Lung (tissue), 12 donors: ENCODE measurements around the gene CDC42EP1. TPM values are rescaled to one million over a fixed set of nuclear protein-coding genes. Genes with fewer than 3 reads are reported as not detected.
"Not testable (repeated sequence)": the region's sequence is repeated elsewhere in the genome, so short reads cannot be mapped to it uniquely, and the experiment has no call there.

Experiments used
- ATAC-seq: fragments of 200-7000 bp; cut with Tn5 transposase; one replicate; pipeline ENCODE4 v1.9.1; 2020; ENCODE audit warnings: moderate number of reproducible peaks; ENCODE audit not compliant: insufficient read depth, low FRiP score
- DNase-seq, 3 donors: peaks; one replicate each; pipeline ENCODE4 v3.0.0-alpha.2; 2013 to 2017
- H3K27ac ChIP-seq, 2 donors: one replicate each; pipeline ENCODE4 v1.5.1; 2013; ENCODE audit warnings: mild to moderate bottlenecking in 2 of 2, moderate library complexity in 2 of 2, control low read depth in 1 of 2, inconsistent platforms in 1 of 2, low read depth in 1 of 2, low read length in 1 of 2
- H3K27me3 ChIP-seq, 3 donors: one replicate each; pipeline ENCODE4 v1.5.1; 2013; ENCODE audit warnings: low read length in 2 of 3; ENCODE audit not compliant: control insufficient read depth in 3 of 3, insufficient read depth in 3 of 3
- H3K36me3 ChIP-seq, 4 donors: one replicate each; pipeline ENCODE4 v1.5.1; 2013; ENCODE audit warnings: low read length in 4 of 4, mild to moderate bottlenecking in 1 of 4, moderate library complexity in 1 of 4; ENCODE audit not compliant: control insufficient read depth in 4 of 4, insufficient read depth in 4 of 4
- H3K4me1 ChIP-seq, 5 donors: one replicate each; pipeline ENCODE4 v1.5.1; 2013; ENCODE audit warnings: low read length in 5 of 5, mild to moderate bottlenecking in 2 of 5, moderate library complexity in 1 of 5; ENCODE audit not compliant: control insufficient read depth in 5 of 5, insufficient read depth in 5 of 5
- H3K4me3 ChIP-seq: one replicate; pipeline ENCODE4 v1.5.1; 2013; ENCODE audit warnings: mild to moderate bottlenecking, control low read depth, moderate library complexity
- H3K9ac ChIP-seq, 2 donors: one replicate each; pipeline ENCODE4 v1.5.1; 2013; ENCODE audit warnings: low read length in 2 of 2, control low read depth in 1 of 2; ENCODE audit not compliant: insufficient read depth in 1 of 2
- H3K9me3 ChIP-seq, 4 donors: one replicate each; pipeline ENCODE4 v1.5.1; 2013; ENCODE audit warnings: low read length in 3 of 4, mild to moderate bottlenecking in 1 of 4, moderate library complexity in 1 of 4; ENCODE audit not compliant: control insufficient read depth in 4 of 4, insufficient read depth in 3 of 4
- CTCF ChIP-seq: IDR thresholded peaks from 2 replicates; pipeline ENCODE4 v1.5.1; 2012; ENCODE audit warnings: mild to moderate bottlenecking; ENCODE audit errors: control extremely low read depth, extremely low read depth
- WGBS, 2 donors: extraction: QIAGEN DNeasy Blood & Tissue Kit; methylation state at CpG; one replicate each; pipeline ENCODE4 v1.1.7; 2013; 5-methylcytosine and 5-hydroxymethylcytosine counted together
- polyA plus RNA-seq, 2 donors: library from polyadenylated mRNA; stranded (reverse); fragments of 200-250 nt; gene quantifications; one replicate each; pipeline ENCODE4 v1.2.1, GENCODE V29; 2013
- total RNA-seq, 2 donors: library from RNA; depleted of rRNA in 1 of 2; stranded (reverse); fragments of >200 nt in 1 of 2; gene quantifications; one replicate each; pipeline ENCODE4 v1.2.1, GENCODE V29; 2014 to 2021
- donor health status: control.
- donor health status: control.
- donor health status: Bipolar disorder and iron deficiency.
- donor health status: healthy.
- donor health status: DM: yes; HTN: yes; CAD: no.

The CDC42EP1 gene
- total and polyA plus RNA-seq, 4 donors, result 23.9 to 77.0 (median 51.9) TPM

DNA sequence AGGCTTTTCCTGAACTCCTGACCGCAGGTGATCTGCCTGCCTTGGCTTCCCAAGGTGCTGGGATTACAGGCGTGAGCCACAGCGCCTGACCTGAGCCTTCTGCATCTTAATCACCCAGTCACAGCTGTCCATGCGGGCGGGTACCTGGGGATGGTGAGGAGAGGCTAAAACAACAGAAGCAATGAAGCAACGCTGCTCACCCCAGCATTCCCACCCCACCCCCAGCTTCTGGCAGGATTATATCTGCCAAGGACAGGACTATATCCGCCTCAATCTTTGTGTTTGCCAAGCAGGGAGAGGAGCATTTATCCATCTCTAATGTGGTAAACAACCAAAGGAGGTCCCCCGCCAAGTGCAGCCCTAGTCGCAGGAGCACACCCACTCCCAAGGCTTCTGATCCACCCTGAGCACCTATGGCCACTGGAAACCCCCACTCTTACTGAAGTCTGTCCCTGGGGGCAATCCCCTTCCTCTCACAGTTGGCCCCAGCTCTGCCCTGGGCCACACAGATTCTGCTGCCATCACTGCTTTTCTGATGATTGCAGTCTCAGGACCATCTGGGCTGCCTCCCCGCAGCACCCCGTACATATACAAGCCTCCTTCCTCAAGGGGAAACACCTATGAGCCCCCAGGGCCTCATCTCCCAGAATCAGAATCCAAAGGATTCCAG is 28.4 kb downstream of the CDC42EP1 start:
- H3K4me3 ChIP-seq, result no peak overlapping the region
- peaks cover 0 to 30% (median 6%) of the 10 kb centered on the region in 5 donors for H3K4me1 ChIP-seq
- H3K27me3 ChIP-seq, result no peaks in the 10 kb centered on the region
- TF ChIP-seq CTCF, result no peak
- H3K36me3 ChIP-seq, result no peaks in the 10 kb centered on the region
- H3K9ac ChIP-seq, result no peak overlapping the region
- no peak overlapping the region for H3K27ac ChIP-seq
- 68 to 79% methylated on average over 11 of the region's 11 CpGs for WGBS, 2 donors
- peak in 1 of 3 donors; percentile 82 for DNase-seq
- H3K9me3 ChIP-seq, result no peaks in the 10 kb centered on the region
- ATAC-seq, result no peak

GRCh38 chr22:37589636-37590035 is 29.4 kb downstream of the CDC42EP1 start:
- ATAC-seq (no peak), DNase-seq (no peak)
- Histone ChIP-seq H3K27ac (no peak overlapping the region), H3K27me3 (no peaks in the 10 kb centered on the region), H3K9me3 (no peaks in the 10 kb centered on the region), H3K9ac (no peak overlapping the region), H3K36me3 (no peaks in the 10 kb centered on the region), H3K4me1 (peaks cover 0 to 30% (median 6%) of the 10 kb centered on the region in 5 donors), H3K4me3 (no peak overlapping the region)
- TF ChIP-seq CTCF, result no peak
- 84 to 93% methylated on average over 5 of the region's 5 CpGs for whole genome bisulfite sequencing, 2 donors

DNA sequence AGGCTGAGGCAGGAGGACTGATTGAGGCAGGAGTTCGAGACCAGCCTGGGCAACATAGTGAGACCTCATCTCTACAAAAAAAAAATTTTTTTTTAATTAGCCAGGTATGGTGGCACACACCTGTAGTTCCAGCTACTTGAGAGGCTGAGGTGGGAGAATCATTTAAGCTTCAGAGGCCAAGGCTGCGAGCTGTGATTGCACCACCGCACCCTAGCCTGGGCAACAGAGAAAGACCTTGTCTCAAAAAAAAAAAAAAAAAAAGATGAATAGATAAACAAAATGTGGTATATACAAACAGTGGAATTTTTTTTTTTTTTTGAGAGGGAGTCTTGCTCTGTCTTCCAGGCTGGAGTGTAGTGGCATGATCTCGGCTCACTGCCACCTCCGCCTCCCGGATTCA is 30.8 kb downstream of the CDC42EP1 start:
- H3K4me3 ChIP-seq, H3K9ac ChIP-seq, H3K9me3 ChIP-seq, H3K36me3 ChIP-seq, DNase-seq, ATAC-seq, H3K27ac ChIP-seq, H3K27me3 ChIP-seq: not testable (repeated sequence)
- peaks cover 0 to 30% (median 6%) of the 10 kb centered on the region in 5 donors for H3K4me1 ChIP-seq
- 78 to 80% methylated on average over 6 of the region's 6 CpGs for WGBS, 2 donors

DNA sequence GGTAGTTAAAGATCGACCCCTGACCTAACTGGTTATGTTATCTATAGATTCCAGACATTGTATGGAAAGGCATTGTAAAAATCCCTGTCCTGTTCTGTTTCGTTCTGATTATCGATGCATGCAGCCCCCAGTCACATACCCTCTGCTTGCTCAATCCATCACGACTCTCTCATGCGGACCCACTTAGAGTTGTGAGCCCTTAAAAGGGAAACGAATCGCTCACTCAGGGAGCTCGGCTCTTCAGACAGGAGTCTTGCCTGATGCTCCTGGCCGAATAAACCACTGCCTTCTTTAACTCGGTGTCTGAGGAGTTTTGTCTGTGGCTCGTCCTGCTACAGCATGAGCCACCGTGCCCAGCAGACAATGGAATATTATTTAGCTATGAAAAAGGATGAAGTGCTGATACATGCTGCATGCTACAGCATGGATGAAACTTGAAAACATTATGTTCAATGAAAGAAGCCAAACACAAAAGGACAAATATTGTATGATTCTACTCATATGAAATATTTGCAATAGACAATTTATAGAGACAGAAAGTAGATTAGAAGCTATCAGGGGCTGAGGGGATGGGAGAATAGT is 31.6 kb downstream of the CDC42EP1 start:
- H3K4me1 ChIP-seq, result peaks cover 0 to 30% (median 6%) of the 10 kb centered on the region in 5 donors
- H3K9me3 ChIP-seq, result no peaks in the 10 kb centered on the region
- no peak overlapping the region for H3K9ac ChIP-seq
- DNase-seq, result no peak
- H3K27ac ChIP-seq, result no peak overlapping the region
- no peaks in the 10 kb centered on the region for H3K36me3 ChIP-seq
- 82 to 85% methylated on average over 12 of the region's 12 CpGs for WGBS, 2 donors
- TF ChIP-seq CTCF, result no peak
- H3K27me3 ChIP-seq, result no peaks in the 10 kb centered on the region
- H3K4me3 ChIP-seq, result no peak overlapping the region
- no peak for ATAC-seq
